Measurements from ENCODE around the gene RPTOR.

The RPTOR gene

GRCh38 chr17:80910043-80910442, 365.4 kb downstream of the RPTOR start:
- DNase-seq (ENCODE audit: low read depth in 2 of 2) = no peak

GRCh38 chr17:80912476-80912875, 367.8 kb downstream of the RPTOR start:
- DNase-seq (ENCODE audit: low read depth in 2 of 2) = no peak

- no peak for DNase-seq (ENCODE audit: low read depth in 2 of 2)
Measured at GRCh38 chr17:80913928-80914821, 369.5 kb downstream of the RPTOR start.

DNA sequence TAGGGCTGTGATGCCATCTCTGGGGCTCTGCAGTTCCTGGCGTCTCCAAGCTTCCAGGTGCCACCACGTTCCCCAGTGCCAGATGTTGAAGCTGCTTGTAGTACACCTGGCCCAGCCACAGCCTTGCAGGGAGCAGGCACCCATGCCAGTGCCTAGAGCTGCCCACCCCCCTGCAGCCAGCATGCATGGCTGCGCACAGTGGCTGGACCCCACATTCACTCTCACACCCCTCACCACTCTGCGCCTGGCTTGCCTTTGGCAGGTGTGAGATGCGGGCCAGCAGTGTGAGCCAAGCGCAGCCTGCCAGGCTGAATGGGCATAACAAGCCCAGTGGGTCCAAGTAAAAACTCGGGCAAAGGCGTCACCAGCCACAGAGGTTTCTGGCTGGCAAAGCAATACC, 371.6 kb downstream of the RPTOR start:
- no peak for DNase-seq (ENCODE audit: low read depth in 2 of 2)

GRCh38 chr17:80917716-80918560, 373.3 kb downstream of the RPTOR start:
- no peak for DNase-seq (ENCODE audit: low read depth in 2 of 2)

DNA sequence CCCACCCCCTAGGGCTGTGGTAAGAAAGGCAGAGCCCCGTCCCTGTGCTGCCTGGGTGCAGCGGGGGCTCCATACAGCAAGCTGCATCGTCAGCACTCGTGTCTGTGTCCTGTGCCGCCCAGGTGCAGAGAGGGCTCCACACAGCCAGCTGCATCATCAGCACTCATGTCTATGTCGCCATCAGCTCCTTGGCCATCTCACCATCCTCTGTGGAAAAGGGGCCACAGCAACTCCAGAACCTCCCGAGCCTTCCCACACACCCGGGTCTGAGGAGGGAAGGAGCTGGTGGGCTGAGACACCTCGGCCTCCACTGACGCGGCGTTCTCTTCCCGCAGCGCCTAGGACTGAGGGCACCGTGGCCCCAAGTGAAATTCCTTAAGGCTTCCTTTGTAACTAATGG, 374.1 kb downstream of the RPTOR start:
- DNase-seq (ENCODE audit: low read depth in 2 of 2) = no peak

- DNase-seq (ENCODE audit: low read depth in 2 of 2) = no peak
Measured at GRCh38 chr17:80919331-80920311, 375.0 kb downstream of the RPTOR start.

DNA sequence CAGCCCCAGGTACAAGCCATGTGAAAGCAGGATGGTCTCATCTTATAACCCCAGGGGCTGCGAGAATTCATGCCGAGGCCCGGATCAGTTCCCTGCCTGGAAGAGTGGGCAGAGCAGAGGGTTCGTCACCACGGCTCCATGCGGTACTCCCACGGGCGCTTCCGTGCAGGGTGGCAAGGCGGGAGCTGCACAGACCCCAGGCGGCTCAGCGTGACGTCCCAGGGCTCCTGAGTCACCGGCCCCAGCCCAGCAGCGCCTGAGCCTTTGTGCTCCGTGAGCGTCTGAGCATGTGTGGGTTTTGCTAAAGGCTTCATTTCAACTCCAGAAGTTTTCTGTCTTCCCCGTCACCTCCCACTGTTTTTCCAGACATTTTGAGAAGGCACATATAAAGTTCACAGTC, 375.8 kb downstream of the RPTOR start:
- no peak for DNase-seq (ENCODE audit: low read depth in 2 of 2)

DNA sequence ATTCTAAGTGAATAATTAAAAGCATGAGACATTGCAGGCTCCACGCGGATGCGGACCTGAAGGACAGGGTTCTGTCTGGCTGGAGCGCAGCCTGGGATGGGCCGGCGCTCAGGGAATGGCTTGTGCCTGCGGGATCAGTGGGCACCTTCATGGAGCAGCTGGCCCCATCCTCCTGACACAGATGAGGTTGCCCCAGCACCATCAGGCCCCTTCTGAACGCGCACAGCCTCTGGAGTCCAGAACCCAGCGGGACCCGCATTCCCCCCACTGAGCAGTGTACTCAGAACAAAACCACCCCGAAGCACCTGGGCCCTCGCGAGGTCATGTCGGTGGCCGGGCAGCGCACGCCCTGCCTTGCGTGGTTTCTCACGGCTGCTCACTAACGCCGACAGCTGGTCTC, 376.5 kb downstream of the RPTOR start:
- DNase-seq (ENCODE audit: low read depth in 2 of 2) = no peak

DNA sequence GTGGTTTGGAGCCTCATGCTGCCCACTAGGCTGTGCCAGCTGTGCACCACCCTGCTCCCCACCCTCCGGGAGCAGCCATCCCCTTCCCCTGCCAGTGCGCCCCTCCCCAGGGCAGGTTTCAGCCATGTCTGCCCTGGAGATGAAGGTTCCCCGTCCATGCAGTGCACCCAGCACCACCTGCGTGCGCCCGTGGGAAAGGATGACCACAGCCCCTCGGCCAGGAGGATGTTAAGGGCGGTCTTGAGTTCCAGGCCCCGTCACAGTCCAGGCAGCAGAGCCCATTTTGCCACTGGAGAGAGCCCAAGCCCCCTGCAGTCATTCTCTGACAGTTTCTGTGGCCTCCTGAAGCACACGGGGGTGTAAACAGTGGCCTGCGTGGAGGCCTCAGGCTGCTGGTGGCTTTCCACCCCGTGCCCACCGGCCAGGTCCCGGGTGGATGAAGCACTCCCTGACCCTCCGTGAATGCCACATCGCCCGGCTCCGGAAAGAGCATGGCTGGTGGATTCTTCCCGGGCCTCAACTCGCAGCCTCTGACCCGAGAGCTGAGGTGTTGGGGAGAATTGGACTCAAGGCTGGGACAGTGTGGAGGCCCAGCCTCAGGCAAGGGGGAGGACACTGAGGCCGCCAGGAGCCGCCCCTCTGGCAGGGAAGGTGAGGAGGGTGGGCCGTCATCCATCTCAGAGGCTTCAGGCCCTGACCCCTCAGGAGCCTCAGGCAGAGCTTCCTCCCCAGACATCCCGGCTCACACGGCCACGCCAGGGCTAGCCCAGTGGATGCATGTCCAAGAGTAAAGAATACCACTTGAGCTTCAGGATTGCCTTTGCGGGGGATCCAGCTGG, 377.3 kb downstream of the RPTOR start:
- no peak for DNase-seq (ENCODE audit: low read depth in 2 of 2)

- DNase-seq (ENCODE audit: low read depth in 2 of 2) = no peak
Measured at GRCh38 chr17:80922580-80923160, 378.0 kb downstream of the RPTOR start.

DNA sequence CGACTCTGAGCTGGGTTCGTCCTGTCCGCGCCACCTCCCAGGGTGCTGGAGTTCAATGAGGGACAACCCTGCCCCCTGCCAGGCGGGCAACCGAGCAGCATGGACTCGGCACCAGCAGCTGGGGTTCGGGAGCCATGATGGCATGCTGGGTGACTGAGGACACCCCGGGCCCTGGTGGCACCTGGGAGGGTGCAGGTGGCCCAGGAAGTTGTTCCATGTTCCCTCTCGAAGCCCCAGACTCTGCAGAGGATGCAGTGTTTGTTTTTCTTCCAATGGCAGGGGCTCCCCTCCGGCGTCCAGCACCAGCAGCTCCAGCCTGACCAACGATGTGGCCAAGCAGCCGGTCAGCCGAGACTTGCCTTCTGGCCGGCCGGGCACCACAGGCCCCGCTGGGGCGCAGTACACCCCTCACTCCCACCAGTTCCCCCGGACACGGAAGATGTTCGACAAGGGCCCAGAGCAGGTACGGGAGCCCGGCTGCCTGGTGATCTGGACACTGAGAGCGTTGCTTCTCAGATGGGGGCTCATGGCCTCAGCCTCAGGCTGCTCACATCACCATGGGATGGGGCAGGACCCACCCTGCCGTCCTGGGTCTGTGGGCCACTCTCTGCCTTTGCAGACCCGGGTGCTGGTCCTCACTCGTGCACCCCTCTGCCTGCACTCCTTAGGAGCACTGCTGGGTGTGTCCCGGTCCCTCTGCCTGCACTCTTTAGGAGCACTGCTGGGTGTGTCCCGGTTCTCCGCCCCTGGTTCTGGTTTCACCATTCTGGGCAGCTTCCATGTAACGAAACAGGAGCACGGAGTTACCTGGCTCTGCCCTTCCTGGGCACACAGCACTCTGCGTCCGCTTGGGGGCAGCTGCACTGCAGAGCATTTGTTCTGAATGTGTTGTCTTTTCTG, 378.8 kb downstream of the RPTOR start:
- no peak for DNase-seq (ENCODE audit: low read depth in 2 of 2)

GRCh38 chr17:80924111-80924806, 379.6 kb downstream of the RPTOR start:
- DNase-seq (ENCODE audit: low read depth in 2 of 2) = no peak

GRCh38 chr17:80924807-80925610, 380.4 kb downstream of the RPTOR start:
- no peak for DNase-seq (ENCODE audit: low read depth in 2 of 2)

DNA sequence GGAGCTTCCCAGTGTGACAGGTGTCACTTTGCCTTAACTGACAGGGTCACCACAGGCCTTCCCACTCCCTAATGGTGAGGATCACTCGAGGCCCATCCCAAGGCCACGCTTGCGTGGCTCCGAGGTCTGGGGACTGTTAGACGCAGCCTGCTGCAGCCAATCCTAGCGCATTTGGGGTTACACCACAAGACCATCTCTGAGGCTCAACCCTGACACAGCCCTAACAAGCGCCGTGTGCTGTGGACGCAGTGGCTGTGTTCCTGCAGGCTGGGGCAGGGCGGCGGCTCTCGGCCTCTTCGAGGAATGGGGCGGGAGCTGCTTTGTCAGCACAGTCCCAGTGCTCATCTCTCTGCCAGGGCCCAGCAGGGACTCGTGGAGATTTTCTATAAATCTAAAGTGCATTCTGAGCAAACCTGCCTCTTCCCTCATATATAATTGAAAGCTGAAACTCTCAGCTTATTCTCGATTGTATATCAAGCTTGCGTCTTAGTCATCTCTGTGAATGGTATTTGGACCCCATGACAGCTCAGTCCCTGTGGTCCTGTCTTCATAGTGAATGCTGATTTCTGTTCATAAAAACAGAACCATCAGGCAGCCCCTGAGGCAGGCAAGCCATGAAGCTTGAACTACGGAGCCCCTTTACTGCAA, 381.2 kb downstream of the RPTOR start:
- no peak for DNase-seq (ENCODE audit: low read depth in 2 of 2)

- DNase-seq (ENCODE audit: low read depth in 2 of 2) = no peak
Measured at GRCh38 chr17:80926591-80927250, 382.1 kb downstream of the RPTOR start.

GRCh38 chr17:80927791-80928216, 383.2 kb downstream of the RPTOR start:
- no peak for DNase-seq (ENCODE audit: low read depth in 2 of 2)

All from stimulated activated CD8-positive, alpha-beta memory T cell treated with anti-CD3 and anti-CD28 coated beads, Interleukin-15, amount 100 ng/mL, for 48 hours (primary cell).